H1 (cell line): Measurements from ENCODE around the gene IKZF3. TPM values are rescaled to one million over a fixed set of nuclear protein-coding genes. Genes with fewer than 3 reads are reported as not detected.

Experiments
- SIRT6 ChIP-seq: IDR thresholded peaks from one replicate; pipeline ENCODE4 v1.7.1; 2012; ENCODE audit warnings: low read length, inconsistent platforms
- SIX5 ChIP-seq: IDR thresholded peaks from 2 replicates; pipeline ENCODE4 v1.6.1; 2011; ENCODE audit warnings: mild to moderate bottlenecking, low read depth, low read length
- TAF1 ChIP-seq: IDR thresholded peaks from 2 replicates; pipeline ENCODE4 v1.6.1; 2011; ENCODE audit warnings: mild to moderate bottlenecking, low read depth, low read length
- polyA plus RNA-seq, 7 experiments: library from polyadenylated mRNA; depleted of rRNA in 3 of 7; stranded (reverse) in 5 of 7; unstranded in 2 of 7; fragments of >200 nt in 5 of 7; fragments of 200-250 nt in 2 of 7; gene quantifications; 1 replicate in 5 of 7; 2 replicates in 1 of 7; 4 replicates in 1 of 7; pipeline versions ENCODE4 v1.2.1 to v1.2.3, GENCODE V29; 2011 to 2013; ENCODE audit warnings: missing spikeins in 2 of 7, mixed read lengths in 2 of 7
- total RNA-seq: library from RNA; stranded (reverse); fragmentation: NEBNext Ultra II Directional; extraction: Animal tissue kit (Norgen Biotek cat#: 25700); gene quantifications from 2 replicates; pipeline ENCODE4 v1.2.1, GENCODE V29; 2021

The IKZF3 gene
- total and polyA plus RNA-seq, 2 of the 8 experiments (the other 6 are each of a cell fraction or from before 2014, with no cell fraction given) = 0.23 to 0.56 TPM

GRCh38 chr17:39835038-39835786 is 28.9 kb downstream of the IKZF3 start (continued):
- no peak for TF ChIP-seq SIX5
- TF ChIP-seq TAF1 = no peak
- TF ChIP-seq SIRT6 = no peak
